ENCODE data around the gene EID3. TPM values are rescaled to one million over a fixed set of nuclear protein-coding genes. Genes with fewer than 3 reads are reported as not detected.

Gene EID3
- total RNA-seq, 1 experiment from 2014 or later, result 1.2 TPM

- no peak for DNase-seq (ENCODE audit: low spot score)
Observed at GRCh38 chr12:104337030-104337558, 33.6 kb downstream of the EID3 start.

- DNase-seq (ENCODE audit: low spot score), result no peak
Observed at GRCh38 chr12:104339663-104340062, 36.1 kb downstream of the EID3 start.

GRCh38 chr12:104340177-104340576 lies 36.6 kb downstream of the EID3 start:
- DNase-seq (ENCODE audit: low spot score), result no peak

- DNase-seq (ENCODE audit: low spot score), result no peak
Observed at GRCh38 chr12:104340925-104341611, 37.5 kb downstream of the EID3 start.

GRCh38 chr12:104342147-104342546 lies 38.6 kb downstream of the EID3 start:
- DNase-seq (ENCODE audit: low spot score), result no peak

GRCh38 chr12:104342635-104343249 lies 39.2 kb downstream of the EID3 start:
- no peak for DNase-seq (ENCODE audit: low spot score)

GRCh38 chr12:104344682-104345081 lies 41.1 kb downstream of the EID3 start:
- DNase-seq (ENCODE audit: low spot score), result no peak

GRCh38 chr12:104345234-104346066 lies 41.9 kb downstream of the EID3 start:
- DNase-seq (ENCODE audit: low spot score), result no peak

GRCh38 chr12:104347374-104348075 lies 44.0 kb downstream of the EID3 start:
- DNase-seq (ENCODE audit: low spot score), result no peak

- no peak for DNase-seq (ENCODE audit: low spot score)
Observed at GRCh38 chr12:104348283-104348993, 44.9 kb downstream of the EID3 start.

GRCh38 chr12:104348994-104349494 lies 45.5 kb downstream of the EID3 start:
- DNase-seq (ENCODE audit: low spot score), result no peak

GRCh38 chr12:104350211-104351056 lies 46.9 kb downstream of the EID3 start:
- DNase-seq (ENCODE audit: low spot score), result no peak

- no peak for DNase-seq (ENCODE audit: low spot score)
Observed at GRCh38 chr12:104351057-104351983, 47.8 kb downstream of the EID3 start.

- DNase-seq (ENCODE audit: low spot score), result no peak
Observed at GRCh38 chr12:104352106-104352713, 48.7 kb downstream of the EID3 start.

GRCh38 chr12:104353012-104353981 lies 49.8 kb downstream of the EID3 start:
- DNase-seq (ENCODE audit: low spot score), result no peak

DNA sequence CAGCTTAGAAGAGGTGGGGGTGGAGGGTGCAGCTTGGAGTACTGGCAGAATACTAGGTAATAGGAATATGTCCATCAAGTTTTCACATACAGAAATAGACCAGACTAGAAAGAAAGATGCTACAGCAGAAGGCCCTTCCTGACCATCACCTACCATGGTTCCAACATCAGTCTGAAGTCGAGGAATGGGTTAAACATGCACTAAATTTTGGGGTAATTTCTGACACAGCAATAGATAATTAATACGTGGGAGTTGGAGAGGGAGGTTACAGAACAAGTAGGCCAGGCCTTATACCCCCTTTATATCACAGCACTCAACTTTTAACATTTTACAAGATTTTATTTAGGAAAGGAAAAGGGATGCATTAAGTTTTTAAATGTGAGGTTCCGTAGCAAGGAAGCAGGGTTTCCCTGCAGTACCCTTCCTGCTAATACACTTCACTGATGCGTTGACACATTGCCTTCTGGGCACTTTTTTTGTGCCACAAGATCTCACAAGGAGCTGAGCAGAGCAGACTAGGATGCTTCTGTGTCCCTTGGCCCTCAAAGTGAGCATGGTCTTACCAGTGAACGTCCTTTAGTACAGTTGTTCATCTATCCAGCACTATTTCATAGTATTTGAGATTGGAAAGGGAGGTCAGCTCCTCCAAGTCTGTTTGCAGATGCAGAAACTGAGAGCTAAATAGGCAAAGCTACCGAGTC lies 50.8 kb downstream of the EID3 start:
- DNase-seq (ENCODE audit: low spot score), result no peak

Data from H4 (cell line).